OCI-M2 (cell line): ENCODE results near the gene HCAR2.
"Not testable (repeated sequence)": the region's sequence is repeated elsewhere in the genome, so short reads cannot be mapped to it uniquely, and the experiment has no call there.

Source experiments
- DNase-seq: peaks from one replicate; lab custom pipeline; 2025; ENCODE audit not compliant: unreplicated experiment; lab: John Stamatoyannopoulos, UW

Gene HCAR2

DNA sequence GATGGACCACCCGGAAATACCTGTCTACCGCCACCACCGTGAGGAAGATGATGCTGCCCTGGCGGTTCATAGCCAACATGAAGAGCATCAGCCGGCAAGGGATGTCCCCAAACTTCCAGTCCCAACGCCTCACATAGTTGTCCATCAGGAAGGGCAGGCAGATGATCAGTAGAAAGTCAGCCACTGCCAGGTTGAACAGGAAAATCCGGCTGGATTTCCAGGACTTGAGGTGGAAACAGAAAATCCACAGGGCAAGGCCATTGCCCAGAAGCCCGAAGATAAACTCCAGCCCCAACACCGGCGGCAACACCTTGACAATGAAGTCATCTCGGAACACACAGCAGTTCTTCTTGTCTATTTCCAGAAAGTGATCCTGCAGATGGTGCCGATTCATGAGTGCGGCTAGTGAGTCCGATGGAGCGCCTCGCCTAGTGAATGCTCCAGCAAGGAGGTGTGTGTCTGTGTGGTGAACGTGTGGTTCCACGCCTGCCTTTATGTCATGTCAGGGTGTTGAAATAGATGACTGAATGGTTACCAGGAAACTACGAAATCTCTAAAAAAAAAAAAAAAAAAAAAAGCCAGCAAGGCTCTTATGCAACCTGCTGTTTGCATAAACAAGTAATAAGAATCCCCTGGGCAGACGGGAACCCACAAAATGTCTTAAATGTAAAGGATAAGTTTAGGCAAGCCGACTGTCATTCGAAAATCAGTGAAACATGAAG lies at the start of gene HCAR2:
TSS of gene HCAR2 (minus strand) at position 468 of the 722 bp plus-strand sequence. CDS start at position 394, 74 bp downstream.
- not testable (repeated sequence) for DNase-seq

DNA sequence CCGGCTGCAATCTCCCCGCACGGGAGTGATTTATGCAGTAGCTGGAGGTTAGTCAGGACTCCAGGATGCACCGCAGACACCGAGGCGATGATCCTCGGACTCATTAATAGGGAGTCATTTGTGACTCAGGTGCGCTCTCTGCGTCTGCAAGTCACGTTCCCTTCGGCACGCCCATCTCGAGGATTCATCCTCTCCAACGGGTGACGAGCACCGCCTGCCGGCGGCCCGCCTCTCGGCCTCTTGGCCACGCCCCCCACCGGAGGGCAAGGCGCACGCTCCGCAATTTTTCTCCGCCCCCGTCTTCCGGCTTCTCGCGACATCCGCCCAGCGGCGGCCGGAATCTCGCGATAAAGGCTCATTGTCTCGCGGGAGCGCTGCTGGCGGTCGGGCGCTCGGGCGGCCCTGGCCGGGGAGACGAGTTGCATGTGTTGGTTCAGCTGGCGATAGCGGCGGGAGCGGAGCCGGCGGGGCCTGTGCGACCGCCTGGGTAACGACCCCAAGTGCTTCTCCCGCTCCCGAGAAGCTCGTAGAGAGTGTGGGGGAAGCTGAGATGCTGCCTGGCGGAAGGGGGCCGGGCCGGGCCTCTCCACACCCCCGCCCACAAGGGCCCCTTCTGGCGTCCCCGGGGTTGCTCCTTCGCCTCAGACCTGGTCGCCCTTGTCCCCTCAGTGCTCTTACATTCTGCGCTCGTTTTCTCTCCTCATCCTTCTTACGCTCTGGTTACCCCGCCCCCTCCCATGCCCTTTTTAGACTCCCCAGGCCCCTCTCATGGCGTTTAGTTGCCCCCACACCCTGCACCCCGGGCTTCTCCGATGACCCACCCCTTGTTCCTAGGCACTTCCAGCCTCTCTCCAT lies 49.5 kb upstream of the HCAR2 start, which contains the start of gene DENR:
TSS of gene DENR (plus strand) at position 361 of the 855 bp plus-strand sequence. CDS start 878 bp downstream, outside the sequence.
- DNase-seq: peak; percentile 39

DNA sequence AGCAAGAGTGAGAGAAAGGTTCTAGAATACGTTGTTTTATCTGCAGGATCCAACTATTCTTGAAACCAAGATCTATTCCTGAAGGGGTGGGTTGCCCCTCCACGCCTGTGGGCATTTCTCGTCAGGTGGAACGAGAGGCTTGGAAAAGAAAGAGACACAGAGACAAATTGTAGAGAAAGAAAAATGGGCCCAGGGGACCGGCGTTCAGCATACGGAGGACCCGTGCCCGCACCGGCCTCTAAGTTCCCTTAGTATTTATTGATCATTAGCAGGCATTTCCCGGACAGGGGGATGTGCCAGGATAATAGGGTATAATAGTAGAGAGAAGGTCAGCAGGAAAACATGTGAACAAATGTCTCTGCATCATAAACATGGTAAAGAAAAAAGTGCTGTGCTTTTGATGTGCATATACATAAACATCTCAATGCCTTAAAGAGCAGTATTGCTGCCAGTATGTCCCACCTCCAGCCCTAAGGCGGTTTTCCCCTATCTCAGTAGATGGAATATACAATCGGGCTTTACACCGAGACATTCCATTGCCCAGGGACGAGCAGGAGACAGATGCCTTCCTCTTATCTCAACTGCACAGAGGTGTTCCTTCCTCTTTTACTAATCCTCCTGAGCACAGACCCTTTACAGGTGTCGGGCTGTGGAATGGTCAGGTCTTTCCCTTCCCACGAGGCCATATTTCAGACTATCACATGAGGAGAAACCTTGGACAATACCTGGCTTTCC lies 47.8 kb upstream of the HCAR2 start:
- not testable (repeated sequence) for DNase-seq

DNA sequence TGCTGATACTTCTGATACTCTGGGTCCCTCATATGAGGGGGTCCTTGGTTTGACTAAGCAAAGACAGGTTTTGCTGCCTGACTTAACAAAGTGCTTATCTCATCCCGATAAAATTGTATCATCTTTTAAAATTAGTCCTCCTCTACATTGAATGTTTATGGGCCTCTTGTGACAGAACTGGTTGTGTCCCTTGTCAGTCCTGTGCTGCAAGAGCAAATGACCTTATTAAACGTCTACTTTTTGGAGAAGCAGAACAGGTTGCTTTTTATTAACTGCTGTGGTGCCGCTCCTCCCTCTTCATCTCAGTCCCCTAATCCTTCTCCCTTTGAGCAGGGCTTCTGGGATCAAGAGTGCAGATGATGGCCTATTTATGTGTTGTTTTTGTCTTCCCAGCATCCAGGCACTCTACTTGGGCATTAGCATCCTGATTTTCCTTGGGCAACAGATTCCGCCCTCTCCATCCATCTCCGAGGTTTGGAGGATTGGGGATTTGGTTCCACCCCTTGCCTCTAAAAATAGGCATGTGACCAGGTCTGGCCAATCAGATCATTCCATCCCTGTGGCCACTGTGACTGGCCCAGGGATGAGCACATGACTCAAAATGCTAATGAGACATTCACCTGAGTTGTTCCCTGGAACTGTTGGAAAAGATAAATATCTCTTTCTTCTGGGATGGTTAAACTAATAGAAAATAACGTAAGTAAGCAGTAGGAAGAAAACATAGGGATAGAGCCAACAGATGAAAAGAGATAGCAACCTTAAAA lies 46.6 kb upstream of the HCAR2 start:
- no peak for DNase-seq

DNA sequence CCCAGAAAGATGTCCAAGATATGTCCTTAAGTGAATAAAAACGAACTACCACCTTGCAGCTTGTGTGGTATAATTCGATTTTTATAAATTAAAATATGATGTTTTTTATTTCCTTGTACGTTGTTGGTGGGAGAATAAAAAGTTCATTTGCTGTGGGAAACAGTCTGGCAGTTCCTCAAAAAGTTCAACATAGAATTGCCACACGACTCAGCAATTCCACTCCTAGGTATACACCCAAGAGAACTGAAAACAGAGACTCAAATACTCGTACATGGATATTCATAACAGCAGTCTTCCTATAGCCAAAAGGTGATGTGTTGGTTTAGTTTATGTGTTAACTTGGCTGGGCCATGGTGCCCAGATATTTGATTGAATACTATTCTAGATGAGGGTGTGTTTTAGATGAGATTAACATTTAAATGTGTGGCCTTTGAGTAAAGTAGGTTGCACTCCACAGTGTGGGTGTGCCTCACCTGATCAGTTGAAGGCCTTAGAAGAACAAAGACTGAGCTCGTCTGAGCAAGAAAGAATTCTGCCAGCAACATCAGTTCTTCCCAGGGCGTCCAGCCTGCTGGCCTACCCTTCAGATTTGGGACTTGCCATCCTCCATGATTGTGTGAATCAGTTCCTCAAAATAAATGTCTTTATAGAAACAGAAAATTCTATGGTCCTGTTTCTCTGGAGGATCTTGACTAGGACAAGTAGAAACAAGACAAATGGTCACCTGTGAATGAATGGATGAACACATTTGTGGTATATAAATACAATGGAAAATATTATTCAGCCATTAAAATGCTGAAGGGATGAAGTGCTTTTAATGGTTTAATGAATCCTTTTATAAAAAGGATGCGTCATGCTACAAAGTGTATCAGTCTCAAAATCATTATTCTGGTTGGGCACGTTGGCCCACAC lies 44.3 kb upstream of the HCAR2 start:
- no peak for DNase-seq

DNA sequence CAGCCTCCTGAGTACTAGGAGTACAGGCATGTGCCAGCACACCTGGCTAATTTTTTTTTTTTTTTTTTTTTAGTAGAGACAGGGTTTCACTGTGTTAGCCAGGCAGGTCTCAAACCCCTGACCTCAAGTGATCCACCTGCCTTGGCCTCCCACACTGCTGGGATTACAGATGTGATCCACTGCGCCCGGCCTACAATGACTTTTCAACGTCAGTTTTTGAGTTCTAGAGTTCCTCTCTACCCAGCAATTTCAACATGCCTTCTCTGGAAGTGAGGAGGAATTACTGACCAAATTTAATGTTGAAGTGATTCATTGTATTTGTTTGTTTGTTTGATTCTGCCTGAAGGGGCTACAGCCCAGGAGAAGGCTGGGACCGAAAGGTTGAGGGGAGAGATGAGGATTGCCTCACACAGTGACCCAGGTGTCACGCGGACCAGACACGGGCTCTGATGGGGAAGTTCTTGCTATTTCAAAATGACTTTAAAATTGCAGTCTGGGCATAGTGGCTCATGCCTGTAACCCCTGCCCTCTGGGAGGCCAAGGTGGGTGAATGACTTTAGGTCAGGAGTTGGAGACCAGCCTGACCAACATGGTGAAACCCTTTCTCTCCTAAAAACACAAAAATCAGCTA lies 40.9 kb upstream of the HCAR2 start:
- DNase-seq: no peak

DNA sequence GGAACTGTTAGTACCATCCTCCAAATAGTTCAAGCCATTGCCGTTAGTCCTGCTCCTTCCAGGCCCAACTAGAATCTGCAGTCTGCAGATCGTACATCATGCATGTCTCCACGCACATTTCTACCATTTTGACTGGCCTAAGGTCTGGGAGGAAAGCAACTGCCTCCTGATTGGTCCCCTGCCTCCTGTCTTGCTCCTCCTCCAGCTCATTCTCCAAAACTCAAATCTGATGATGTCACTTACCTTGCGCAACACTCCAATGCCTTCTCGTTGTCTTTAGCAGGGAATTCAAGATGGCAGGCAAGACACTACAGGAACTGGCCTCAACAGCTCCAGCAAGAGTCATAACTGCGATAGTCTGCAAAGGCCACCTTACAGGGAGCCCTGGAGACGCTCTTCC lies 37.2 kb upstream of the HCAR2 start:
- no peak for DNase-seq

DNA sequence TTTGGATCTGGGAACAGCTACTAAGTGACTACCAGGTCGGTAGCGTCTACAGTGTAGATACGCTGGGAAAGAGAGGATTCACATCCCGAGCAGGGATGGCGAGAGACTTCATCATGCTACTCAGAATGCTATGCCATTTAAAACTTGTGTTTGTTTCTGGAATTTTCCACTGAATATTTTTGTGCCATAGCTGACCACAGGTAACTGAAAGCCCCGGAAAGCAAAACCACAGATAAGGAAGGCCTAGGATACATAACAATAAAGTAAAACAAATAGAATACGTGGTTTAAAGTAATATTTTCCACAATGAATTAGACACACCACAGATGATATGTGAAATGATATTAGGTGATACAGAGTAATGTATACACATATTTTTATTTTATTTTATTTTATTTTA lies 35.4 kb upstream of the HCAR2 start:
- DNase-seq: no peak

DNA sequence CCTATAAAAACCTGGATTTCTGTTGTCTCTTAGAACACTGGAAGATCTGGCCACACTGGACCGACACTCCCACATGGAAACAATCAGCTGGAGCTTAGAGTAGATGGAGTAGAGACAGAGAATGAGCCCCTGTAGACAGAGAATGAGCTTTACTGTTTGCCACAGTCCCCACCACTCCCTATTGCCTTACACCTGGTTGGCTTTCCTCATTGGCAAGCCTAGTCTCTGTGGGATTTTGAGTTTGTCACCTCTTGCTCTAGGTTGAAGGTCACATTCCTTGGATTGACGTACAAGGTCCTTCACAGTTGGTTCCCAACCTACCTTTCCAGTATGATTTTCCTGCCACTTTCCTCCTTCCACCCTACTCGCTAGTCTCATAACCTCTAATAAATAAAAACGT lies 29.5 kb upstream of the HCAR2 start:
- DNase-seq: no peak

DNA sequence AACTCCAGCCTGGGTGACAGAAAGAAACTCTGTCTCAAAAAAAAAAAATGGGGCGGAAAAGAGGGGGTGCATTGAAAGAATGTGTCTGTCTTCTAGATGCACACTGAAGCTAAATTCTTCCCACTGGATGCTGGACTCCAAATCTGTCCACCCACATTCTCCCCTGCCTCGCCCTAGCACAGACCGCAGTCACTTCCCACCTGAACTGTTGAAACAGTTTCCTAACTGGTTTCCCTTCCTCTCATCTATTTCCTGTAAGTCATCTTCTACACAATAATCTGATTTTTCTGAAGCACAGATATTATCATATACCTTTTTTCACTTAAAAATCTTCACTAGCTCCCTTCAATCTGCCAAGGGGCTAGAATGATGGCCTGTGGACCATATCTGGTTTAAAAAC lies 29.0 kb upstream of the HCAR2 start:
- no peak for DNase-seq

DNA sequence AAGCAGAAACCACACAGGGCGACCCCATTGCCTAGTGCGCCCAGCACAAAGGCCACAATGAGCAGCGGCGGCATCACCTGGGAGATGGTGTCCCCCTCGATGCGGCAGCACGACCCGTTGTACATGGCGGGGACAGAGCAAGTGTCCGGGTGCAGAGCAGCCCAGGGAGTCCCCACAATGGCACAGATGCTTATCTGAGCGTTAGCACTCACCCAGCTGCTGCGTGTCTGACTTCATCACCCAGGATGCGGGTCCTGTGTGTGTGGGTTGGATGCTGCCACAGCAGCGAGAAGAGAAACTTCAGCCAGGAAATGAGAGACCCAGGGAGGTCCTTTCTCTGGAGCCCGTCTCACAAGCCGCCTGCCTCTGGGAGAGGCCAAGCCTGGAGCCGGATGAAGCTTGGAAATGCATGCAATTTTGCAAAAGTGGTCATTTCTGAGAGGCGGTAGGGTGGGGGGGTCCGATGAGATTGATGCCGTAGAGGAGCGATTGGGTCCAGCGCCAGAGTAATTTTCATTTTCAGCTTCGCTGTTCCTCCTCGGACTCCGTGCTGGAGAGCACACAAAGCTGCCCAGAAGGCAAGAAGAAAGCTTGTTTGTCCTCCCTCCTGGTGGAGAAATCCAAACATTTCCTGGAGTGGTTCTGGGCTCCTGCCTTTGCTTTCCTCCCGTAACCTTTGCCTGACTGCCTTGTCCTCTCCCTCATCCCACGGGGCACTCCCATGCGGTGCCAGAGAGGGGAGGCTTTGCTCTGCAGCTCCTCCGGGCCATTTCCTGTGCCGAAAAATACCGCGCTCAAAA lies 27.3 kb upstream of the HCAR2 start, which contains the start of gene HCAR1:
TSS of gene HCAR1 (minus strand) at position 630 of the 800 bp plus-strand sequence. CDS start at position 125, 505 bp downstream.
- no peak for DNase-seq

DNA sequence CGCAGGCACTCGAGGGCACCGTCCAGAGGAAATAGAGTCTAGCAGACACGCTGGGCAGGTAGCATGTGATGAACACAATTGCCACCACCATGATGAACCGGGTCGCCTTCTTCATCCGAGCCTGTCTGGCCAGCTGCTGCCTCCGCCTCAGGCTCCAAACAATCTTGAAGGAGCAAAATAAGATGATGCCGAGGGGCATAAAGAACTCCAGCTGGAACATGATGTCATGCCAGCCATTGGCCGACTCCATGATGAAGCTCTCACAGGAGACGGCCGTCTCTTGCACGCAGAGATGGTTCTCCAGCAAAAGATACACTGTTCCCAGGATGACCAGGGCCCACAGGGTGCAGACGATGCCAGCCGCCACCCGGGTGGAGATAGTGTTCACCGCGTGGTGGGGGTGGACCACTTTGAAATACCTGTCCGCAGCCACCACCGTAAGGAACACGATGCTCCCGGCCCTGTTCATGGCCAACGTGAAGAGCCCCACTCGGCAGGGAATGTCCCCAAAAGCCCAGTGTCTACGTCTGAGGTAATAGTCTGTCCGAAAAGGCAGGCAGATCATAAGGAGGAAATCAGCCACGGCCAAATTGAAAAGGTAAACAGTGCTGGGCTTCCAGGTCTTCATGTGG lies 26.5 kb upstream of the HCAR2 start:
- no peak for DNase-seq

DNA sequence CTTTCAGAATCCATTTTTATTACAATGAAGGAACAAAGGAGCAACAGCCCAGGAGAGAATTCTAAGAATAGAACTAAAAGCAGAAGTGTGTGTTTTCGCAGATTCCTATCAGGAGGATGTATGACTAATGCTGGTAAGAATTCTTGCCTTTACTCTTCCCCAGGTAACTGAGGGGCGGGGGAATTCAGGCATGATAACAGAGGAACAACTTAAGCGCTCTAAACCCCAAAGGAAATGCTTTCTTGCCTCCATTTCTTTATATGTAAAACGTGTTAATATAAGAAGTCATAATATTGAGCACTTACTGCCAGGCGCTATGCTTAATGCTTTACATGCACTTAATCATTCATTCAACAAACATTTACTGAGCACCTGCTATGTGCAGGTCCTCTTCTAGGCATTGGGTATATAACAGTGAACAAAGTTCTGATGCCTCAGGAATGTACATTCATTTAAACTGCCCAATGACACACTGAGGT lies 23.0 kb upstream of the HCAR2 start:
- DNase-seq: no peak

DNA sequence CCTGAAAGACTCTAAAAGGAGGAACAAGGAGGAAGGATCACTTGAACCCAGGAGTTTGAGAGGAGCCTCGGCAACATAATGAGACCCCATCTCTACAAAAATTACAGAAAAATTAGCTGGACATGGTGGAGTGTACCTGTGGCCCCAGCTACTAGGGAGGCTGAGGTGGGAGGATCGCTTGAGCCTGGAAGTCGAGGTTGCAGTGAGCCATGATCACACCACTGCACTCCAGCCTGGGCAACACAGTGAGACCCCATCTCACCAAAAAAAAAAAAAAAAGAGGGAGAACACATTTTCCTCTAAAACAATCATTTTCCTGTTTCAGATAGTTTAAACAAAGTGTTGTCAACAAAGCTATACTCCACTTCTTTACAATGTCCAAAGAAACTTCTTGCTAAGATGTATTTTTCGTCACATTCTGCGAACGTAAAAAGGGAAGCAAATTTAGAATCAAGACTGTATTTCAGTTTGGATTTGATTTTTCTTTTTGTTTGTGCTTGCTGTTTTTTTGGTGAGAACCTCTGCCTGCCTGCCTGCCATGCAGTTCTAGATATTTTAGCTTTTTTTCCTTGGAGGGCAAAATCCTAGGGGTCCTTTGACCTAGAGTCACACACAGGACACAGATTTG lies 22.4 kb upstream of the HCAR2 start:
- no peak for DNase-seq

DNA sequence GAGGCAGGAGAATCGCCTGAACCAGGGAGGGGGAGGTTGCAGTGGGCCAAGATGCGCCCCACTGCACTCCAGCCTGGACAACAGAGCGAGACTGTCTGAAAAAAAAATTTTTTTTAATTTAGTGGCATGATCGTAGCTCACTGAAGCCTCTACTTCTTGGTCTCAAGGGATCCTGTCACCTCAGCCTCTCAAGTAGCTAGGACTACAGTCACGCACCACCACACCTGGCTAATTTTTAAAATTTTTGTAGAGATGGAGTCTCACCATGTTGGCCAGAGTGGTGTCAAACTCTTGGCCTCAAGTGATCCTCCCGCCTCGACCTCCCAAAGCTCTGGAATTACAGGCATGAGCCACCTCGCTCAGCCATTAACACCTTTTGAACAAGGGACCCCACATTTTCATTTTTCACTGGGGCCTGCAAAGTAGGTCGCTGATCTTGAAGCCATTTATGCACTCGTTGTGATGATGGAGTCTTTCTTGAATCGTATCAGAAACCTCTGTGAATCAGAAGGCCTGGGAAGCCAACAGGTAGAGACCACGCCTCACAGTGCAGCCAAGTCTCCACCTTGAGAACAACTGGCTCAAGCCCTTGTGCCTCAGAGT lies 21.6 kb upstream of the HCAR2 start:
- no peak for DNase-seq

DNA sequence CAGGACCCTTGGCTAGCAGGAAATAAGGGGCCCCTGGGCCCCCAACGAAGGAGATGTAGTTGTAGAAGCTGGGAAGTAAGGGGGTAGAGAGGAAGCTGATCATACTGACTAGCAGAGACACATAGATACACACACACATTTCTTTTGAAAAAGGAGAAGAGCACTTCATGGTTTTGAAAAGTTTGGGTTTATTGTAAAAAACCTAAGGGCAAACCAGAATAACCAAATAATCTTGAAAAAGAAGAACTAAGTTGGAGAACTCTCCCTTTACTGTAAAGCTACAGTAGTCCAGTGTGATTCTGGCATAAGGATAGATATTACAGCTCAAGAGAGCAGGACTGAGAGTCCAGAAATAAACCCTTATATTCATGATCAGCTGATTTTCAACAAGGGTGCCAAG lies 19.2 kb upstream of the HCAR2 start:
- DNase-seq: no peak

DNA sequence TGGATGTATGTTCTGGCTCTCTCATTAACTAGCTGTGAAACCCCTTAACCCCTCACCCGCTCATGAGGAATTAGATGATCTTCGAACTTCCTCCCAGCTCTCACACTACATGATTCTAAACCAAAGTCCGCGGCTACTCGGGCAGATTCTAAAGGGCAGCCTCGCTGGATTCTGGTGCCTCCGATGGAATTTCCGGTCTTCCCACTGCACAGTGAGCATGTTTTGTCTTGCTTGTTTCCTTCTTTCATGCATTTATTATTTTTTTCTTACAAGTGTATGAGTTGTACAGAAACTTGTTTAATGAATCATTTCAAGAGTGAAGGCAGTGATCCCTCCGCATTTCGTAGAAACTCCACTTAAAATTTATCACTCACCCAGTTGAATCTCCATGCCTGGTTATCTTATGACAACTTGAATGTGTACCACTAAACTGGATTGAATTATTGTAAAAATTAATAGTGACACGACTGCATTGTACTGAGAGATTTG lies 17.9 kb upstream of the HCAR2 start:
- no peak for DNase-seq
